K562 (cell line): Measurements from ENCODE around the gene PCBD2. TPM values are rescaled to one million over a fixed set of nuclear protein-coding genes. Genes with fewer than 3 reads are reported as not detected.

Experiments
- ATAC-seq: fragments of 200-7000 bp; cut with Tn5 transposase; 3 replicates; pipeline ENCODE4 v1.9.1; 2020; ENCODE audit warnings: moderate library complexity
- BruUV-seq: library from RNA; stranded (reverse); fragments of 400-500 nt; replicated peaks from 2 replicates; lab custom pipeline; 2021; lab: Mats Ljungman, UMichigan
- CTCF ChIA-PET: fragments of 300-600 bp; formaldehyde crosslinking; extraction: SDS; loops from one replicate; lab custom pipeline; 2021; ENCODE audit warnings: low intra/inter-chr PET ratio; lab: Yijun Ruan, JAX
- POLR2A ChIA-PET: fragments of 300-600, 350-650 bp; sonication (Branson Sonifier 250); formaldehyde crosslinking; extraction: SDS; loops from one replicate; lab custom pipeline; 2021; ENCODE audit warnings: antibody characterized with exemption, inconsistent platforms; lab: Yijun Ruan, JAX
- DNase-seq, 4 experiments: peaks; one replicate each; pipeline versions ENCODE4 v3.0.0 to v3.0.0-alpha.2; 2011 to 2018; ENCODE audit warnings: low spot score in 3 of 4, mixed read lengths in 3 of 4; ENCODE audit errors: extremely low read depth in 1 of 4
- FAIRE-seq: peaks from 2 replicates; lab custom pipeline; 2011; peaks lifted over from hg19 to GRCh38; lab: Jason Lieb, UNC
- H2AFZ ChIP-seq: 2 replicates; pipeline ENCODE4 v1.6.0; 2011; ENCODE audit warnings: low read depth, low read length, control low read depth, inconsistent platforms
- H3K27ac ChIP-seq: fragments of 200-600 bp; 3 replicates; pipeline ENCODE4 v1.8.0; 2011; ENCODE audit warnings: low read depth, mild to moderate bottlenecking, control low read depth, inconsistent platforms, low read length, moderate library complexity, mixed read lengths; ENCODE audit errors: extremely low read depth
- H3K27me3 ChIP-seq, 2 experiments: fragments of 300-600 bp in 1 of 2; 2 replicates in 1 of 2; 3 replicates in 1 of 2; pipeline versions ENCODE4 v1.6.0 to v1.8.0; 2011; ENCODE audit warnings: inconsistent platforms in 2 of 2, low read length in 2 of 2, mild to moderate bottlenecking in 1 of 2, mixed read lengths in 1 of 2, moderate library complexity in 1 of 2; ENCODE audit not compliant: control insufficient read depth in 2 of 2, insufficient read depth in 2 of 2
- H3K36me3 ChIP-seq: fragments of 300-600 bp; 3 replicates; pipeline ENCODE4 v1.8.0; 2011; ENCODE audit warnings: mild to moderate bottlenecking, low read length, inconsistent platforms; ENCODE audit not compliant: control insufficient read depth, insufficient read depth
- H3K4me1 ChIP-seq, 2 experiments: fragments of 200-600 bp in 1 of 2; replicated peaks in 1 of 2; 2 replicates in 1 of 2; 3 replicates in 1 of 2; pipeline versions ENCODE4 v1.5.1 to v1.8.0; 2011; ENCODE audit warnings: inconsistent platforms in 2 of 2, low read length in 2 of 2, mild to moderate bottlenecking in 1 of 2, mixed read lengths in 1 of 2, moderate library complexity in 1 of 2; ENCODE audit not compliant: control insufficient read depth in 2 of 2, insufficient read depth in 2 of 2
- H3K4me2 ChIP-seq: 2 replicates; pipeline ENCODE4 v1.6.1; 2011; ENCODE audit warnings: low read length, control low read depth, inconsistent platforms, mixed read lengths; ENCODE audit not compliant: insufficient read depth
- H3K4me3 ChIP-seq: fragments of 200-600 bp; sonication (generic), shearing (Covaris generic); 2 replicates; pipeline ENCODE4 v1.5.1; 2016; ENCODE audit warnings: control low read depth, inconsistent platforms
- H3K79me2 ChIP-seq: fragments of 200-600 bp; 3 replicates; pipeline ENCODE4 v1.8.0; 2011; ENCODE audit warnings: low read length, inconsistent platforms; ENCODE audit not compliant: control insufficient read depth, insufficient read depth
- H3K9ac ChIP-seq, 2 experiments: 2 replicates each; pipeline versions ENCODE4 v1.6.0 to v1.6.1; 2011; ENCODE audit warnings: low read depth in 2 of 2, low read length in 2 of 2, control low read depth in 1 of 2, inconsistent platforms in 1 of 2, mild to moderate bottlenecking in 1 of 2, mixed read lengths in 1 of 2; ENCODE audit not compliant: insufficient read depth in 1 of 2
- H3K9me1 ChIP-seq: one replicate; pipeline ENCODE4 v1.6.0; 2011; ENCODE audit warnings: inconsistent platforms, mild to moderate bottlenecking, low read length, moderate library complexity; ENCODE audit not compliant: control insufficient read depth, insufficient read depth
- H3K9me3 ChIP-seq: replicated peaks from 2 replicates; pipeline ENCODE4 v1.5.1; 2011; ENCODE audit warnings: low read depth, low read length, inconsistent platforms; ENCODE audit not compliant: control insufficient read depth, insufficient read depth
- H4K20me1 ChIP-seq: replicated peaks from 2 replicates; pipeline ENCODE4 v1.6.1; 2011; ENCODE audit warnings: low read length, inconsistent platforms, mixed read lengths; ENCODE audit not compliant: control insufficient read depth, insufficient read depth
- C11orf30 ChIP-seq: fragments of 450-650 bp; IDR thresholded peaks from 2 replicates; pipeline ENCODE4 v1.6.1; 2016; ENCODE audit warnings: low read depth, mild to moderate bottlenecking
- CBFA2T2 ChIP-seq: fragments of 450-650 bp; conservative IDR thresholded peaks from 2 replicates; pipeline ENCODE4 v1.6.1; 2017; ENCODE audit warnings: mild to moderate bottlenecking
- MAFF ChIP-seq: IDR thresholded peaks from 2 replicates; pipeline ENCODE4 v1.6.1; 2012; ENCODE audit warnings: low read length, improper control_type of control experiment
- MAFG ChIP-seq: fragments of 450-650 bp; conservative IDR thresholded peaks from 2 replicates; pipeline ENCODE4 v1.6.1; 2016; ENCODE audit warnings: missing genetic modification characterization, missing compliant biosample characterization
- MAFK ChIP-seq: IDR thresholded peaks from 2 replicates; pipeline ENCODE4 v1.6.1; 2011; ENCODE audit warnings: low read length, improper control_type of control experiment
- POLR2G ChIP-seq: fragments of 200-400 bp; formaldehyde crosslinking; IDR thresholded peaks from 2 replicates; pipeline ENCODE4 v1.6.1; 2017; ENCODE audit warnings: low read depth, mild to moderate bottlenecking, antibody characterized with exemption, low read length, moderate library complexity
- SP1 ChIP-seq: sonication (generic); formaldehyde crosslinking; IDR thresholded peaks from 2 replicates; pipeline ENCODE4 v1.8.1; 2022; ENCODE audit warnings: mild to moderate bottlenecking, missing genetic modification reagents
- ZC3H11A ChIP-seq: IDR thresholded peaks from 2 replicates; pipeline ENCODE4 v1.6.1; 2012; ENCODE audit warnings: low read depth, low read length, improper control_type of control experiment
- ZNF316 ChIP-seq: fragments of 450-650 bp; IDR thresholded peaks from 2 replicates; pipeline ENCODE4 v1.6.1; 2016
- ZNF318 ChIP-seq, 2 experiments: fragments of 450-650 bp; IDR thresholded peaks; 2 replicates each; pipeline ENCODE4 v1.6.1; 2016; ENCODE audit warnings: mild to moderate bottlenecking in 2 of 2, borderline replicate concordance in 1 of 2, low read depth in 1 of 2, moderate library complexity in 1 of 2
- WGBS: fragments of 100-300 bp; shearing (Covaris generic); methylation state at CpG from one replicate; pipeline ENCODE4 v1.1.6; 2016; ENCODE audit warnings: low coverage, mixed read lengths; ENCODE audit not compliant: insufficient coverage; ENCODE audit errors: missing lambda C conversion rate; 5-methylcytosine and 5-hydroxymethylcytosine counted together
- in situ Hi-C: fragments of 300-500 bp; cut with MboI; formaldehyde crosslinking; loops from 4 replicates; pipeline ENCODE4 v1.15.0; 2018; ENCODE audit warnings: inconsistent platforms, mixed read lengths
- intact Hi-C: fragments of 100-400 bp; cut with micrococcal nuclease; formaldehyde crosslinking; loops from 2 replicates; pipeline ENCODE4 v1.14.2; 2022
- polyA plus RNA-seq, 8 experiments: library from polyadenylated mRNA; depleted of rRNA in 4 of 8; stranded (reverse) in 5 of 8; unstranded in 3 of 8; fragments of >200 nt; fragmentation: Nextera tagmentation in 2 of 8; fragmentation: Illumina TruSeq in 1 of 8; extraction: Ambion mirVana in 2 of 8; extraction: Trizol in 1 of 8; gene quantifications; 2 replicates each; pipeline versions ENCODE4 v1.2.1 to v1.2.3, GENCODE V29; 2011 to 2014; ENCODE audit warnings: inconsistent platforms in 1 of 8, missing spikeins in 1 of 8
- total RNA-seq, 7 experiments: library from RNA; depleted of rRNA in 6 of 7; stranded (reverse); fragments of >200 nt in 6 of 7; fragmentation: Illumina TruSeq in 2 of 7; extraction: Trizol in 2 of 7; gene quantifications; 2 replicates each; pipeline versions ENCODE4 v1.2.1 to v1.2.3, GENCODE V29; 2011 to 2021; ENCODE audit warnings: low replicate concordance in 1 of 7

PCBD2 gene
- total and polyA plus RNA-seq, 9 of the 15 experiments (the other 6 are each of a cell fraction or from before 2014, with no cell fraction given) = 5.2 to 13.8 (median 7.8) TPM

DNA sequence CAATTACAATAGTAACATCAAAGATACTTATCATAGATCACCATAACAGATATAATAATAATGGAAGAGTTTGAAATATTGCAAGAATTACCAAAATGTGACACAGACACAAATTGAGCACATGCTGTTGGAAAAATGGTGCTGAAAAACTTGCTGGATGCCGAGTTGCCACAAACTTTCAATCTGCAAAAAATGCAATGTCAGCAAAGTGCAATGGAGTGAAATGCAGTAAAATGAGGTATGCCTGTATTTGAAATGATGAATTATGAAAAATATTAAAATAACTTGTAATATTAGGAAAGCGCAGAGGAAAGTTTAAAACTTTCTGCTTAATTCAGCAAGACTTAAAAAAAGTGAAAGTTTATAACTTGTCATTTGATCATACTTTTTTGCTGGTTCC, 12.0 kb upstream of the PCBD2 start:
- H3K9ac ChIP-seq = no peak overlapping the region
- H4K20me1 ChIP-seq = no peaks in the 10 kb centered on the region
- no peaks in the 10 kb centered on the region for H3K79me2 ChIP-seq
- intact Hi-C loops = no loop called here
- no peak for ATAC-seq
- H3K27me3 ChIP-seq = no peaks in the 10 kb centered on the region; a peak in 1 of 5 replicates
- ChIA-PET CTCF (no interaction called here), POLR2A (interaction anchor here (1.4 to 1.6 kb wide), 2 partner anchors 9 to 11 kb away, joined by 5 to 7 read pairs; partner anchors contain the start of gene PCBD2)
- no peaks in the 10 kb centered on the region for H3K9me1 ChIP-seq
- no peak for FAIRE-seq
- H3K4me2 ChIP-seq = no peak overlapping the region
- DNase-seq = no peak
- no peak for TF ChIP-seq CBFA2T2
- TF ChIP-seq C11orf30 = peak; percentile 95
- peak; percentile 94 for TF ChIP-seq MAFG (tag)
- peak; percentile 99 for TF ChIP-seq MAFF
- TF ChIP-seq ZNF318 (IDR thresholded peaks at IDR 0.05; ENCODE audit: borderline replicate concordance in 1 of 2, low read depth in 1 of 2) = no peak
- no peak for TF ChIP-seq POLR2G
- TF ChIP-seq MAFK = peak; percentile 99
- TF ChIP-seq SP1 (CRISPR knock-in tag) = no peak
- TF ChIP-seq ZNF316 = peak; percentile 98
- TF ChIP-seq ZC3H11A = no peak
- in situ Hi-C loops = no loop called here
- no peak overlapping the region for H3K27ac ChIP-seq
- WGBS = 64% methylated on average over 2 of the region's 2 CpGs
- H3K9me3 ChIP-seq = no peaks in the 10 kb centered on the region
- H3K4me1 ChIP-seq = no peaks in the 10 kb centered on the region
- H2AFZ ChIP-seq = no peak overlapping the region
- H3K36me3 ChIP-seq = no peaks in the 10 kb centered on the region
- no TSS peak for BruUV-seq
- no peak overlapping the region for H3K4me3 ChIP-seq
